Thoracic aorta (tissue), 2 donors: Measurements from ENCODE around the gene HAVCR1. TPM values are rescaled to one million over a fixed set of nuclear protein-coding genes. Genes with fewer than 3 reads are reported as not detected.

Source experiments
- ATAC-seq: fragments of 150-250 bp; one replicate; pipeline ENCODE4 v1.8.0; 2017; ENCODE audit warnings: low read depth; ENCODE audit not compliant: insufficient number of reproducible peaks, low FRiP score
- DNase-seq: peaks from one replicate; pipeline ENCODE4 v3.0.0-alpha.2; 2020; ENCODE audit warnings: low spot score
- H3K27ac ChIP-seq, 2 donors: fragments of 200-600 bp; sonication (generic); 1 replicate in 1 of 2; 2 replicates in 1 of 2; pipeline ENCODE4 v1.5.1; 2016; ENCODE audit warnings: mild to moderate bottlenecking in 2 of 2, moderate library complexity in 2 of 2
- H3K27me3 ChIP-seq: fragments of 200-600 bp; sonication (generic); replicated peaks from 2 replicates; pipeline ENCODE4 v1.6.0; 2016; ENCODE audit warnings: mild to moderate bottlenecking; ENCODE audit not compliant: insufficient read depth
- H3K36me3 ChIP-seq: fragments of 200-600 bp; sonication (generic); one replicate; pipeline ENCODE4 v1.5.1; 2016
- H3K4me1 ChIP-seq, 2 donors: fragments of 200-600 bp; sonication (generic); 1 replicate in 1 of 2; 2 replicates in 1 of 2; pipeline versions ENCODE4 v1.5.1 to v1.6.0; 2016; ENCODE audit warnings: low read depth in 2 of 2, mild to moderate bottlenecking in 1 of 2; ENCODE audit not compliant: control insufficient read depth in 1 of 2
- H3K4me3 ChIP-seq: fragments of 200-600 bp; sonication (generic); 2 replicates; pipeline ENCODE4 v1.5.1; 2016; ENCODE audit warnings: mild to moderate bottlenecking
- H3K9me3 ChIP-seq: fragments of 200-600 bp; sonication (generic); 2 replicates; pipeline ENCODE4 v1.5.1; 2016
- CTCF ChIP-seq: fragments of 200-600 bp; sonication (generic); IDR thresholded peaks from one replicate; pipeline ENCODE4 v1.5.1; 2019; ENCODE audit warnings: antibody characterized with exemption
- total RNA-seq, 2 donors: library from RNA; depleted of rRNA; stranded (reverse); fragments of >200 nt; gene quantifications; one replicate each; pipeline versions ENCODE4 v1.1.0 to v1.2.3, GENCODE V29; 2016

HAVCR1 gene
- total RNA-seq, 2 donors from 2014 or later = 2.0 to 6.9 TPM

- H3K4me1 ChIP-seq = no peaks in the 10 kb centered on the region
- no peaks in the 10 kb centered on the region for H3K27me3 ChIP-seq
- ATAC-seq (no peak), DNase-seq (no peak)
- H3K4me3 ChIP-seq = no peak overlapping the region
- no peaks in the 10 kb centered on the region for H3K9me3 ChIP-seq
- no peaks in the 10 kb centered on the region for H3K36me3 ChIP-seq
- no peak overlapping the region for H3K27ac ChIP-seq
- no peak for TF ChIP-seq CTCF
These were observed 53.9 kb downstream of the HAVCR1 start for GRCh38 chr5:157004893-157005551.

- TF ChIP-seq CTCF = no peak
- H3K27ac ChIP-seq = no peak overlapping the region
- H3K9me3 ChIP-seq = no peaks in the 10 kb centered on the region
- no peak overlapping the region for H3K4me3 ChIP-seq
- no peaks in the 10 kb centered on the region for H3K4me1 ChIP-seq
- no peak for DNase-seq
- H3K27me3 ChIP-seq = no peaks in the 10 kb centered on the region
- H3K36me3 ChIP-seq = no peaks in the 10 kb centered on the region
- ATAC-seq = no peak
These were observed 67.2 kb downstream of the HAVCR1 start for GRCh38 chr5:156991714-156992113.

GRCh38 chr5:156984064-156984463 is 74.9 kb downstream of the HAVCR1 start:
- Histone ChIP-seq H3K27me3 (no peaks in the 10 kb centered on the region), H3K36me3 (no peaks in the 10 kb centered on the region), H3K4me1 (no peaks in the 10 kb centered on the region), H3K4me3 (no peak overlapping the region), H3K9me3 (no peaks in the 10 kb centered on the region), H3K27ac (no peak overlapping the region)
- TF ChIP-seq CTCF = no peak
- DNase-seq = no peak
- ATAC-seq = no peak

DNA sequence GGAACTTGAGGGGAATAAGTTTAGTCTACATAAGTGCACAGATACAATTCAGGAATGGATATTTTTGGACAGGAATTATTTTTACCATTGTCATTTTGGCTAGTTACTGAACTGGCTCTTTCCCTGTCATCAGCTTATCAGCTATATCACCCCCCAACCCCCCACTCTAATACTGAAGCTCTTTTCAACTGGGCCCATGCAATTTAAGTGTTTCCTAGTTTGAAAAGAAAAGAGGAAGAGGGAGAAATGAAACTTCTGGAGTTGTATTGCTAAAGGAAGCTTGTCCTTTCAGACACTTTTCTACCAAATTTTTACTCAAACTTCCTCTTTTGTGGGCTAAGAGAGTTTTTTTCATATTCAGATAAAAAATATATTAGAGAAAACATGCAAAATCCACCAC is 77.4 kb downstream of the HAVCR1 start:
- TF ChIP-seq CTCF = no peak

More for the DNA sequence above, 77.4 kb downstream of the HAVCR1 start:
- Histone ChIP-seq H3K36me3 (no peaks in the 10 kb centered on the region), H3K4me3 (no peak overlapping the region), H3K27me3 (no peaks in the 10 kb centered on the region), H3K27ac (no peak overlapping the region), H3K4me1 (no peaks in the 10 kb centered on the region), H3K9me3 (no peaks in the 10 kb centered on the region)
- ATAC-seq (no peak), DNase-seq (no peak)

Other genes starting within 250 kb of the HAVCR1 start
- gene PPP1R2B, start 208.8 kb downstream of the HAVCR1 start, total RNA-seq = not detected
- 1 to 10 TPM in 1 of 2 donors, not detected in 1; 7.6 TPM for gene TIMD4, start 95.9 kb downstream of the HAVCR1 start, total RNA-seq
- 10 to 100 TPM; 16.8 to 38.0 TPM for gene HAVCR2, start 49.9 kb upstream of the HAVCR1 start, total RNA-seq
- gene MED7, start 83.7 kb upstream of the HAVCR1 start, total RNA-seq = 1 to 10 TPM; 5.1 to 8.1 TPM
- gene GARIN3, start 107.1 kb upstream of the HAVCR1 start, total RNA-seq = not detected
- gene ITK, start 121.7 kb upstream of the HAVCR1 start, total RNA-seq = 1 to 10 TPM; 3.4 to 8.2 TPM
- 100 to 1,000 TPM in 1 of 2 donors, 10 to 100 TPM in 1; 60.0 to 192 TPM for gene CYFIP2, start 207.0 kb upstream of the HAVCR1 start, total RNA-seq